GM18502 (cell line): ENCODE data around the gene SUMO3.
A peak's percentile ranks its signal among the peaks of the same experiment; 100 is the strongest.

Source experiments
- ATAC-seq: cut with Tn5 transposase; IDR thresholded peaks from one replicate; pipeline ENCODE4 v1.9.1; 2021; ENCODE audit warnings: mild to moderate bottlenecking; ENCODE audit not compliant: unreplicated experiment, poor library complexity

The SUMO3 gene

GRCh38 chr21:44805859-44806258, 12.0 kb downstream of the SUMO3 start:
- no peak for ATAC-seq

GRCh38 chr21:44805226-44805625, 12.6 kb downstream of the SUMO3 start:
- no peak for ATAC-seq

GRCh38 chr21:44804762-44805161, 13.1 kb downstream of the SUMO3 start:
- ATAC-seq, result no peak

GRCh38 chr21:44803651-44804050, 14.2 kb downstream of the SUMO3 start:
- ATAC-seq, result no peak

GRCh38 chr21:44802396-44803153, 15.3 kb downstream of the SUMO3 start:
- ATAC-seq, result no peak

- peak; percentile 83 for ATAC-seq
Observed at GRCh38 chr21:44801468-44802395, 16.1 kb downstream of the SUMO3 start, which contains the start of gene UBE2G2. Gene UBE2G2, minus strand, starts transcription at chr21:44801820. Its CDS starts 72 bp downstream, at chr21:44801748.

GRCh38 chr21:44800971-44801467, 16.8 kb downstream of the SUMO3 start:
- peak; percentile 39 for ATAC-seq

- ATAC-seq, result no peak
Observed at GRCh38 chr21:44800103-44800502, 17.8 kb downstream of the SUMO3 start.

GRCh38 chr21:44799646-44800045, 18.2 kb downstream of the SUMO3 start:
- ATAC-seq, result no peak

GRCh38 chr21:44797775-44798174, 20.1 kb downstream of the SUMO3 start:
- no peak for ATAC-seq

GRCh38 chr21:44795342-44795741, 22.5 kb downstream of the SUMO3 start:
- no peak for ATAC-seq

GRCh38 chr21:44793592-44794374, 24.1 kb downstream of the SUMO3 start:
- no peak for ATAC-seq

GRCh38 chr21:44792702-44793591, 24.9 kb downstream of the SUMO3 start:
- peak; percentile 58 for ATAC-seq

- no peak for ATAC-seq
Observed at GRCh38 chr21:44791993-44792392, 25.9 kb downstream of the SUMO3 start.

GRCh38 chr21:44791246-44791645, 26.6 kb downstream of the SUMO3 start:
- ATAC-seq, result no peak

- ATAC-seq, result no peak
Observed at GRCh38 chr21:44790368-44790767, 27.5 kb downstream of the SUMO3 start.

- no peak for ATAC-seq
Observed at GRCh38 chr21:44789880-44790279, 28.0 kb downstream of the SUMO3 start.

GRCh38 chr21:44785620-44786335, 32.1 kb downstream of the SUMO3 start:
- no peak for ATAC-seq

- no peak for ATAC-seq
Observed at GRCh38 chr21:44784810-44785209, 33.1 kb downstream of the SUMO3 start.
